Activated naive CD8-positive, alpha-beta T cell treated with anti-CD3 and anti-CD28 coated beads, Interleukin-2, amount 50 U/mL, for 24 hours (primary cell): ENCODE results near the gene CUBN.
A peak's percentile ranks its signal among the peaks of the same experiment; 100 is the strongest.

Source experiments
- ATAC-seq: fragments of 150-1000 bp; cut with Tn5 transposase; one replicate; pipeline ENCODE4 v1.10.0; 2021
- DNase-seq: peaks from one replicate; pipeline ENCODE4 v3.0.0; 2021
- H3K27ac Mint-ChIP-seq: one replicate; pipeline ENCODE4 v1.8.0; 2021; ENCODE audit warnings: mild to moderate bottlenecking, mixed read lengths
- H3K27me3 Mint-ChIP-seq: one replicate; pipeline ENCODE4 v1.8.0; 2021; ENCODE audit warnings: mixed read lengths
- H3K36me3 Mint-ChIP-seq: one replicate; pipeline ENCODE4 v1.8.0; 2021; ENCODE audit warnings: low read depth, mixed read lengths
- H3K4me1 Mint-ChIP-seq: one replicate; pipeline ENCODE4 v1.8.0; 2021; ENCODE audit warnings: mixed read lengths
- H3K4me3 Mint-ChIP-seq: one replicate; pipeline ENCODE4 v1.8.0; 2021; ENCODE audit warnings: mild to moderate bottlenecking, moderate library complexity, mixed read lengths
- H3K9me3 Mint-ChIP-seq: one replicate; pipeline ENCODE4 v1.8.0; 2021; ENCODE audit warnings: mixed read lengths

Gene CUBN

GRCh38 chr10:17061418-17061817 lies 68.2 kb downstream of the CUBN start:
- peaks cover 3% of the 10 kb centered on the region for H3K36me3 Mint-ChIP-seq
- H3K4me3 Mint-ChIP-seq = no peak overlapping the region
- no peaks in the 10 kb centered on the region for H3K27me3 Mint-ChIP-seq
- no peak for DNase-seq
- peaks cover 3% of the 10 kb centered on the region for H3K9me3 Mint-ChIP-seq
- no peak overlapping the region for H3K27ac Mint-ChIP-seq
- ATAC-seq = peak; percentile 43
- peaks cover 41% of the 10 kb centered on the region for H3K4me1 Mint-ChIP-seq

- DNase-seq = no peak
- Mint-ChIP-seq H3K36me3 (peaks cover 3% of the 10 kb centered on the region), H3K9me3 (peaks cover 3% of the 10 kb centered on the region), H3K4me3 (no peak overlapping the region), H3K27me3 (no peaks in the 10 kb centered on the region), H3K4me1 (peaks cover 37% of the 10 kb centered on the region), H3K27ac (no peak overlapping the region)
- ATAC-seq = no peak
Observed at GRCh38 chr10:17060289-17060688, 69.3 kb downstream of the CUBN start.

- no peaks in the 10 kb centered on the region for H3K27me3 Mint-ChIP-seq
- H3K36me3 Mint-ChIP-seq = peaks cover 3% of the 10 kb centered on the region
- no peak overlapping the region for H3K27ac Mint-ChIP-seq
Observed at GRCh38 chr10:17059197-17059688, 70.4 kb downstream of the CUBN start.

GRCh38 chr10:17058093-17058492 lies 71.5 kb downstream of the CUBN start:
- H3K27ac Mint-ChIP-seq = no peak overlapping the region
- peaks cover 33% of the 10 kb centered on the region for H3K4me1 Mint-ChIP-seq
- peaks cover 3% of the 10 kb centered on the region for H3K36me3 Mint-ChIP-seq
- H3K9me3 Mint-ChIP-seq = peaks cover 8% of the 10 kb centered on the region
- DNase-seq (no peak), ATAC-seq (no peak)
- H3K27me3 Mint-ChIP-seq = no peaks in the 10 kb centered on the region
- no peak overlapping the region for H3K4me3 Mint-ChIP-seq

More at GRCh38 chr10:17059197-17059688, 70.4 kb downstream of the CUBN start:
- DNase-seq = no peak
- Mint-ChIP-seq H3K4me3 (no peak overlapping the region), H3K4me1 (peaks cover 37% of the 10 kb centered on the region), H3K9me3 (peaks cover 3% of the 10 kb centered on the region)
- no peak for ATAC-seq

GRCh38 chr10:17056781-17057428 lies 72.7 kb downstream of the CUBN start:
- H3K27ac Mint-ChIP-seq = no peak overlapping the region
- H3K4me3 Mint-ChIP-seq = no peak overlapping the region
- H3K36me3 Mint-ChIP-seq = peaks cover 5% of the 10 kb centered on the region
- no peaks in the 10 kb centered on the region for H3K27me3 Mint-ChIP-seq
- DNase-seq = no peak
- H3K4me1 Mint-ChIP-seq = peaks cover 22% of the 10 kb centered on the region
- H3K9me3 Mint-ChIP-seq = peaks cover 11% of the 10 kb centered on the region
- ATAC-seq = no peak

GRCh38 chr10:17053513-17053912 lies 76.1 kb downstream of the CUBN start:
- peaks cover 7% of the 10 kb centered on the region for H3K4me1 Mint-ChIP-seq
- no peaks in the 10 kb centered on the region for H3K27me3 Mint-ChIP-seq
- no peak for DNase-seq
- H3K36me3 Mint-ChIP-seq = peaks cover 9% of the 10 kb centered on the region
- no peak for ATAC-seq
- no peak overlapping the region for H3K4me3 Mint-ChIP-seq
- H3K27ac Mint-ChIP-seq = no peak overlapping the region
- H3K9me3 Mint-ChIP-seq = peaks cover 19% of the 10 kb centered on the region

- ATAC-seq = no peak
- Mint-ChIP-seq H3K9me3 (peaks cover 19% of the 10 kb centered on the region), H3K36me3 (peaks cover 9% of the 10 kb centered on the region), H3K4me1 (peaks cover 6% of the 10 kb centered on the region), H3K27me3 (no peaks in the 10 kb centered on the region), H3K4me3 (no peak overlapping the region), H3K27ac (no peak overlapping the region)
- no peak for DNase-seq
Observed at GRCh38 chr10:17053061-17053460, 76.5 kb downstream of the CUBN start.

- Mint-ChIP-seq H3K4me1 (peaks cover 6% of the 10 kb centered on the region), H3K36me3 (peaks cover 8% of the 10 kb centered on the region), H3K27me3 (no peaks in the 10 kb centered on the region), H3K4me3 (no peak overlapping the region), H3K9me3 (peaks cover 19% of the 10 kb centered on the region), H3K27ac (no peak overlapping the region)
- no peak for ATAC-seq
- DNase-seq = no peak
Observed at GRCh38 chr10:17051851-17052250, 77.8 kb downstream of the CUBN start.

GRCh38 chr10:17049195-17049594 lies 80.4 kb downstream of the CUBN start:
- ATAC-seq (no peak), DNase-seq (no peak)
- peaks cover 19% of the 10 kb centered on the region for H3K9me3 Mint-ChIP-seq
- no peak overlapping the region for H3K27ac Mint-ChIP-seq
- peaks cover 6% of the 10 kb centered on the region for H3K4me1 Mint-ChIP-seq
- no peaks in the 10 kb centered on the region for H3K27me3 Mint-ChIP-seq
- no peak overlapping the region for H3K4me3 Mint-ChIP-seq
- peaks cover 6% of the 10 kb centered on the region for H3K36me3 Mint-ChIP-seq

- peaks cover 15% of the 10 kb centered on the region for H3K9me3 Mint-ChIP-seq
- H3K36me3 Mint-ChIP-seq = peaks cover 6% of the 10 kb centered on the region
- ATAC-seq (no peak), DNase-seq (no peak)
- H3K27ac Mint-ChIP-seq = no peak overlapping the region
- no peaks in the 10 kb centered on the region for H3K27me3 Mint-ChIP-seq
- H3K4me1 Mint-ChIP-seq = peaks cover 6% of the 10 kb centered on the region
- H3K4me3 Mint-ChIP-seq = no peak overlapping the region
Observed at GRCh38 chr10:17047908-17048307, 81.7 kb downstream of the CUBN start.

- H3K4me1 Mint-ChIP-seq = peaks cover 8% of the 10 kb centered on the region
- H3K27ac Mint-ChIP-seq = no peak overlapping the region
- peaks cover 5% of the 10 kb centered on the region for H3K36me3 Mint-ChIP-seq
- no peak overlapping the region for H3K4me3 Mint-ChIP-seq
- DNase-seq (no peak), ATAC-seq (no peak)
- peaks cover 12% of the 10 kb centered on the region for H3K9me3 Mint-ChIP-seq
- no peaks in the 10 kb centered on the region for H3K27me3 Mint-ChIP-seq
Observed at GRCh38 chr10:17046989-17047388, 82.6 kb downstream of the CUBN start.

- ATAC-seq (no peak), DNase-seq (no peak)
- H3K36me3 Mint-ChIP-seq = no peaks in the 10 kb centered on the region
- peaks cover 6% of the 10 kb centered on the region for H3K4me1 Mint-ChIP-seq
- no peak overlapping the region for H3K4me3 Mint-ChIP-seq
- no peak overlapping the region for H3K27ac Mint-ChIP-seq
- no peaks in the 10 kb centered on the region for H3K9me3 Mint-ChIP-seq
- no peaks in the 10 kb centered on the region for H3K27me3 Mint-ChIP-seq
Observed at GRCh38 chr10:17043586-17043985, 86.0 kb downstream of the CUBN start.

- ATAC-seq = no peak
- no peaks in the 10 kb centered on the region for H3K36me3 Mint-ChIP-seq
- H3K4me1 Mint-ChIP-seq = peaks cover 6% of the 10 kb centered on the region
- H3K9me3 Mint-ChIP-seq = no peaks in the 10 kb centered on the region
- no peaks in the 10 kb centered on the region for H3K27me3 Mint-ChIP-seq
- no peak overlapping the region for H3K27ac Mint-ChIP-seq
- DNase-seq = no peak
- no peak overlapping the region for H3K4me3 Mint-ChIP-seq
Observed at GRCh38 chr10:17041626-17042520, 87.7 kb downstream of the CUBN start.

- ATAC-seq = no peak
- Mint-ChIP-seq H3K27me3 (no peaks in the 10 kb centered on the region), H3K9me3 (no peaks in the 10 kb centered on the region), H3K4me1 (peaks cover 11% of the 10 kb centered on the region), H3K36me3 (no peaks in the 10 kb centered on the region), H3K27ac (no peak overlapping the region), H3K4me3 (no peak overlapping the region)
- no peak for DNase-seq
Observed at GRCh38 chr10:17038627-17039026, 91.0 kb downstream of the CUBN start.

- Mint-ChIP-seq H3K4me3 (no peak overlapping the region), H3K36me3 (no peaks in the 10 kb centered on the region), H3K4me1 (peaks cover 18% of the 10 kb centered on the region), H3K27ac (no peak overlapping the region), H3K9me3 (no peaks in the 10 kb centered on the region), H3K27me3 (no peaks in the 10 kb centered on the region)
- DNase-seq (no peak), ATAC-seq (no peak)
Observed at GRCh38 chr10:17037910-17038309, 91.7 kb downstream of the CUBN start.
